KOPT-K1 (cell line): Measurements from ENCODE around the gene HSD11B2.

ENCODE experiments used
- H3K27ac ChIP-seq: fragments of 200-600 bp; sonication (generic); 2 replicates; pipeline ENCODE4 v1.5.1; 2016; ENCODE audit warnings: antibody characterized with exemption, mild to moderate bottlenecking, low read depth, low read length; ENCODE audit not compliant: poor library complexity, severe bottlenecking
- H3K36me3 ChIP-seq: fragments of 200-600 bp; sonication (generic); 2 replicates; pipeline ENCODE4 v1.5.1; 2017; ENCODE audit warnings: antibody characterized with exemption, mild to moderate bottlenecking, low read length, moderate library complexity; ENCODE audit not compliant: insufficient read depth
- H3K9me3 ChIP-seq: fragments of 200-600 bp; sonication (generic); 2 replicates; pipeline ENCODE4 v1.5.1; 2017; ENCODE audit warnings: antibody characterized with exemption, low read length, mild to moderate bottlenecking; ENCODE audit not compliant: insufficient read depth, poor library complexity, severe bottlenecking

HSD11B2 gene

GRCh38 chr16:67459066-67459860 lies 28.3 kb downstream of the HSD11B2 start:
- H3K27ac ChIP-seq: no peak overlapping the region
- H3K9me3 ChIP-seq: no peaks in the 10 kb centered on the region
- H3K36me3 ChIP-seq: no peaks in the 10 kb centered on the region

- Histone ChIP-seq H3K9me3 (no peaks in the 10 kb centered on the region), H3K36me3 (no peaks in the 10 kb centered on the region), H3K27ac (no peak overlapping the region)
Observed at GRCh38 chr16:67459861-67460150, 28.9 kb downstream of the HSD11B2 start.

- H3K27ac ChIP-seq: no peak overlapping the region
- H3K36me3 ChIP-seq: no peaks in the 10 kb centered on the region
- no peaks in the 10 kb centered on the region for H3K9me3 ChIP-seq
Observed at GRCh38 chr16:67460168-67460567, 29.2 kb downstream of the HSD11B2 start.

GRCh38 chr16:67460961-67461360 lies 30.0 kb downstream of the HSD11B2 start:
- Histone ChIP-seq H3K27ac (no peak overlapping the region), H3K36me3 (no peaks in the 10 kb centered on the region), H3K9me3 (no peaks in the 10 kb centered on the region)

GRCh38 chr16:67461600-67462278 lies 30.8 kb downstream of the HSD11B2 start:
- Histone ChIP-seq H3K9me3 (no peaks in the 10 kb centered on the region), H3K36me3 (no peaks in the 10 kb centered on the region), H3K27ac (no peak overlapping the region)

GRCh38 chr16:67462279-67462655 lies 31.3 kb downstream of the HSD11B2 start:
- H3K9me3 ChIP-seq: no peaks in the 10 kb centered on the region
- no peak overlapping the region for H3K27ac ChIP-seq
- H3K36me3 ChIP-seq: no peaks in the 10 kb centered on the region

- no peaks in the 10 kb centered on the region for H3K36me3 ChIP-seq
- no peaks in the 10 kb centered on the region for H3K9me3 ChIP-seq
- no peak overlapping the region for H3K27ac ChIP-seq
Observed at GRCh38 chr16:67463059-67463458, 32.1 kb downstream of the HSD11B2 start.

- H3K27ac ChIP-seq: no peak overlapping the region
- H3K9me3 ChIP-seq: no peaks in the 10 kb centered on the region
- H3K36me3 ChIP-seq: no peaks in the 10 kb centered on the region
Observed at GRCh38 chr16:67463691-67464090, 32.8 kb downstream of the HSD11B2 start.

- Histone ChIP-seq H3K9me3 (no peaks in the 10 kb centered on the region), H3K27ac (no peak overlapping the region), H3K36me3 (no peaks in the 10 kb centered on the region)
Observed at GRCh38 chr16:67464565-67464964, 33.6 kb downstream of the HSD11B2 start.

GRCh38 chr16:67466581-67466980 lies 35.7 kb downstream of the HSD11B2 start:
- H3K27ac ChIP-seq: no peak overlapping the region
- no peaks in the 10 kb centered on the region for H3K9me3 ChIP-seq

GRCh38 chr16:67468731-67469130 lies 37.8 kb downstream of the HSD11B2 start:
- Histone ChIP-seq H3K9me3 (no peaks in the 10 kb centered on the region), H3K36me3 (no peaks in the 10 kb centered on the region), H3K27ac (no peak overlapping the region)

More at GRCh38 chr16:67466581-67466980, 35.7 kb downstream of the HSD11B2 start:
- no peaks in the 10 kb centered on the region for H3K36me3 ChIP-seq

- H3K27ac ChIP-seq: no peak overlapping the region
- no peaks in the 10 kb centered on the region; the same call in 1 of the 2 replicates for H3K36me3 ChIP-seq
- no peaks in the 10 kb centered on the region for H3K9me3 ChIP-seq
Observed at GRCh38 chr16:67470359-67470758, 39.4 kb downstream of the HSD11B2 start.

- Histone ChIP-seq H3K36me3 (no peaks in the 10 kb centered on the region; the same call in 1 of the 2 replicates), H3K9me3 (no peaks in the 10 kb centered on the region), H3K27ac (no peak overlapping the region)
Observed at GRCh38 chr16:67471758-67472384, 41.0 kb downstream of the HSD11B2 start.

GRCh38 chr16:67474551-67475455 lies 43.9 kb downstream of the HSD11B2 start:
- no peak overlapping the region for H3K27ac ChIP-seq

More at GRCh38 chr16:67474551-67475455, 43.9 kb downstream of the HSD11B2 start:
- H3K9me3 ChIP-seq: no peaks in the 10 kb centered on the region
- H3K36me3 ChIP-seq: no peaks in the 10 kb centered on the region; the same call in 1 of the 2 replicates
